ENCODE measurements around the gene DEAF1.

The DEAF1 gene

DNA sequence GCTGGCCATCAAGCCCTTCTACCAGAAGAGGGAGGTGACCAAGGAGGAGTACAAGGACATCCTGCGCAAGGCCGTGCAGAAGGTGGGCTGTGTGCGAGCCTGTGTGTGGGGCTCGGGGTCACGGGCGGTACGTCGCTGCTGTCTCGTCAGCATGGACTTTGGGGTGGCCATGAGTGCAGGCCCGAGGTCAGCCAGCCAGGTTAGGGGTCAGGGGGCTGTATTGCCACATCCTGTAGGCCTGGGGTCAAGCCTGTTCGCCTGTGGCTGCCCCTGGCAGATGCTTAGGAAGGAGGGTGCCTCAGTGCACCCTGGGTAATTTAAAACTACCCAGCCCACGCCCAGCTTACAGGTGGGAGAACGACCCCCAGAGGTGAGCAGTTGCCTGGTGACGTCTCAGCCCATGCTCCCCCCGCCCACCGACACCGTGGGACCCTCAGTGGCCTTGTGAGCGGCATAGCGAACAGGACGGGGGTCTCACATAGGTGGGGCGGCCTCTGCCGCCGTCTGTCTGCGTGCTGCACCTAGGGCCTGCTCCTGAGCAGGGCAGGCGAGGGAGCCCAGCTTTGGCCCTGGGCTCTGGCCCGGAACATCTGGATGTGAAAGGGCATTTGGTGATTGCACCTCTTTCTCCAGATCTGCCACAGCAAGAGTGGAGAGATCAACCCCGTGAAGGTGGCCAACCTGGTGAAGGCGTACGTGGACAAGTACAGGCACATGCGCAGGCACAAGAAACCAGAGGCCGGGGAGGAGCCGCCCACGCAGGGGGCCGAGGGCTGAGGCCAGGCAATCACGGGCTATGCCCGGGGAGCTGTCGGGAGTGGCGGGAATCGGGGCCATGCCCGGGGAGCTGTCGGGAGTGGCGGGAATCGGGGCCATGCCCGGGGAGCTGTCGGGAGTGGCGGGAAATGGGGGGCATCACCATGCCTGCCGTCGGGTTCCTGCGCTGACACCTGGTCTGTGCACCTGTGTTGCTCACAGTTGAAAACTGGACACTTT is 83.7 kb downstream of the DEAF1 start:
- DNase-seq (ENCODE audit: low read depth in 2 of 2): no peak

DNA sequence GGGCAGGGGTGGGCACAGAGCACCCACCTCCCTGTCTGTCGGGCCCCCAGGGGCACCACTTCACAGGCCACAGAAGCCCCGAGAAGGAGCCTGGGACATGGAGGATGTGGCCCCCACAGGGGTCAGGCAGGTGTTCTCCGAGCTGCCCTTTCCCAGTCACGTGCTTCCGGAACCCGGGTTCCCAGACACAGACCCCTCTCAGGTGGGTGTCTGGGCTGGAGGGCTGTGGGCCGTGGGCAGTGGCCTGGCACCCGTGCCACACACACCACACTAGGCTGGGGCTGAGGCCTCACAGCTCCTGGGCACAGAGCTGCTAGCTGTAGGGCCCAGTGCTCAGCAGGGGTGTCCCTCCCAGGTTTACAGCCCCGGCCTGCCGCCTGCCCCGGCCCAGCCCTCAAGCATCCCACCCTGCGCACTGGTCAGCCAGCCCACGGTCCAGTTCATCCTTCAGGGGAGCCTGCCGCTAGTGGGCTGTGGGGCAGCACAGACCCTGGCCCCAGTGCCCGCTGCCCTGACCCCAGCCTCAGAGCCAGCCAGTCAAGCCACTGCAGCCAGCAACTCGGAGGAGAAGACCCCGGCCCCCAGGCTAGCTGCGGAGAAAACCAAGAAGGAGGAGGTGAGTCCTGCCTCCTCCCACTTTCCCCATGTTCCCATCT is 84.7 kb downstream of the DEAF1 start:
- DNase-seq (ENCODE audit: low read depth in 2 of 2): no peak

DNA sequence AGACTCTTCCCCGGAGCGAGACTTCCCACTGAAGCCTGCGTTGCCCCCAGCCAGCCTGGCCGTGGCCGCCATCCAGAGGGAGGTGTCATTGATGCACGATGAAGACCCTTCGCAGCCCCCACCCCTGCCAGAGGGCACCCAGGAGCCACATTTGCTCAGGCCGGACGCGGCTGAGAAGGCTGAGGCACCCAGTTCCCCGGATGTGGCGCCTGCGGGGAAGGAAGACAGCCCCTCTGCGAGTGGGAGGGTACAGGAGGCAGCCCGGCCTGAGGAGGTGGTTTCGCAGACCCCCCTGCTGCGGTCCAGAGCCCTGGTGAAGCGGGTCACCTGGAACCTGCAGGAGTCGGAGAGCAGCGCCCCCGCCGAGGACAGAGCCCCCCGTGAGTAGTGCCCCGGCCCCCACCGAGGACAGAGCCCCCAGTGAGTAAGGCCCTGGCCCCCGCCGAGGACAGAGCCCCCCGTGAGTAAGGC is 85.6 kb downstream of the DEAF1 start:
- no peak for DNase-seq (ENCODE audit: low read depth in 2 of 2)

DNA sequence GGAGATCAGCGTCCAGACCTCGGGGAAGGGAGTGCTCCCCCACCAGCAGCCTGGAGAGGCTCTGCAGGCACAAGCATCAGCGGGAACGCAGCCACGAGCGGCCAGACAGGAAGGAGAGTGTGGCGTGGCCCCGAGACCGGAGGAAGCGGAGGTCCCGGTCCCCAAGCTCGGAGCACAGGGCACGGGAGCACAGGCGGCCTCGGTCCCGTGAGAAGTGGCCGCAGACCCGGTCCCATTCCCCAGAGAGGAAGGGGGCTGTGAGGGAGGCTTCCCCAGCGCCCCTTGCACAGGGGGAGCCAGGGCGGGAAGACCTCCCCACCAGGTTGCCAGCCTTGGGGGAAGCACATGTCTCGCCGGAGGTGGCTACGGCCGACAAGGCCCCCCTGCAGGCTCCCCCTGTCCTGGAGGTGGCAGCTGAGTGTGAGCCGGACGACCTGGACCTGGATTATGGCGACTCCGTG is 86.2 kb downstream of the DEAF1 start:
- DNase-seq (ENCODE audit: low read depth in 2 of 2): no peak

DNA sequence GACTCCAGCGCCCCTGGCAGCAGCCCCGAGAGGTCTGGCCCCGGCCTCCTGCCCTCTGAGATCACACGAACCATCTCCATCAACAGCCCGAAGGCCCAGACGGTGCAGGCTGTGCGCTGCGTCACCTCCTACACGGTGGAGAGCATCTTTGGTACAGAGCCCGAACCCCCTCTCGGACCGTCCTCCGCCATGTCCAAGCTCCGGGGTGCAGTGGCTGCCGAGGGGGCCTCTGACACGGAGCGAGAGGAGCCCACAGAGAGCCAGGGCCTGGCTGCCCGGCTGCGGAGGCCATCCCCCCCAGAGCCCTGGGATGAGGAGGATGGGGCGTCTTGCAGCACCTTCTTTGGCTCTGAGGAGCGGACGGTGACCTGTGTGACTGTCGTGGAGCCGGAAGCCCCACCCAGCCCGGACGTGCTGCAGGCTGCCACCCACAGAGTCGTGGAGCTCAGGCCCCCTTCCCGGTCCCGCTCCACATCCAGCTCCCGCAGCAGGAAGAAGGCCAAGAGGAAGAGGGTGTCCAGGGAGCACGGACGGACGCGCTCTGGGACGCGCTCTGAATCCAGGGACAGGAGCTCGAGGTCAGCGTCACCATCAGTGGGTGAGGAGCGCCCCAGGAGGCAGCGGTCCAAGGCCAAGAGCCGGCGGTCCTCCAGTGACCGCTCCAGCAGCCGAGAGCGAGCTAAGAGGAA is 86.9 kb downstream of the DEAF1 start:
- DNase-seq (ENCODE audit: low read depth in 2 of 2): no peak

DNA sequence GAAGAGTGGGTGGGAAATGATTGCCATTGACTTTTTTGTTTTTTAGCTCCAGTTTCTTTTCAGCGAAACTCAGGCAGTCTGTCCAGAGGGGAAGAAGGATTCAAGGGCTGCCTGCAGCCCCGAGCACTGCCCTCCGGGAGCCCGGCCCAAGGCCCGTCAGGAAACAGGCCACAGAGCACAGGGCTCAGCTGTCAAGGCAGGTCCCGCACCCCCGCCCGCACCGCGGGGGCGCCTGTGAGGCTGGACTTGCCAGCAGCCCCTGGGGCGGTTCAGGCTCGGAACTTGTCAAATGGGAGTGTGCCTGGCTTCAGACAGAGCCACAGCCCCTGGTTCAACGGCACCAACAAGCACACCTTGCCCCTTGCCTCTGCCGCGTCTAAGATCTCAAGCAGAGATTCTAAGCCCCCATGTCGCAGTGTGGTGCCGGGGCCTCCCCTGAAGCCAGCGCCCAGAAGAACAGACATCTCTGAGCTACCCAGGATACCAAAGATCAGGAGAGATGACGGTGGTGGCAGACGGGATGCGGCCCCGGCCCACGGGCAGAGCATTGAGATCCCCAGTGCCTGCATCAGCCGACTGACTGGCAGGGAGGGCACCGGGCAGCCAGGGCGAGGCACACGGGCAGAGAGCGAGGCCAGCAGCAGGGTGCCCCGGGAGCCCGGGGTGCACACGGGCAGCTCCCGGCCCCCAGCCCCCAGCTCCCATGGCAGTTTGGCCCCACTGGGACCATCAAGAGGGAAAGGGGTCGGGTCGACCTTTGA is 87.8 kb downstream of the DEAF1 start:
- no peak for DNase-seq (ENCODE audit: low read depth in 2 of 2)

DNA sequence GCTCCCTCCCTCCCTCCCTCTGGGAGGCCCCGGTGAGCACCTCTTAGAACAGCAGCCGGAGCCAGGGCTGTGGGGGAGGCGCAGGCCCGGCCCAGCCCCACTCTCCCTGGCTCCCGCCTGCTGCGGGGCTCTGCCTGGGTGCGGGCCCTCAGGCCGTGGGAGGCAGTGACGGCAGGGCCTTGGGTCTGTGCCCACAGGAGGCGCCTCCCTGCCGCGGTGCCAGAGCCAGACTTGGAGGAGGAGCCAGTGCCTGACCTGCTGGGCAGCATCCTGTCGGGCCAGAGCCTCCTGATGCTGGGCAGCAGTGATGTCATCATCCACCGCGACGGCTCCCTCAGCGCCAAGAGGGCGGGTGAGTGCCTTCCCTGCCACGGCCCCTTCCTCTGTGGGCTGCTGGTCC is 88.8 kb downstream of the DEAF1 start:
- DNase-seq (ENCODE audit: low read depth in 2 of 2): no peak

DNA sequence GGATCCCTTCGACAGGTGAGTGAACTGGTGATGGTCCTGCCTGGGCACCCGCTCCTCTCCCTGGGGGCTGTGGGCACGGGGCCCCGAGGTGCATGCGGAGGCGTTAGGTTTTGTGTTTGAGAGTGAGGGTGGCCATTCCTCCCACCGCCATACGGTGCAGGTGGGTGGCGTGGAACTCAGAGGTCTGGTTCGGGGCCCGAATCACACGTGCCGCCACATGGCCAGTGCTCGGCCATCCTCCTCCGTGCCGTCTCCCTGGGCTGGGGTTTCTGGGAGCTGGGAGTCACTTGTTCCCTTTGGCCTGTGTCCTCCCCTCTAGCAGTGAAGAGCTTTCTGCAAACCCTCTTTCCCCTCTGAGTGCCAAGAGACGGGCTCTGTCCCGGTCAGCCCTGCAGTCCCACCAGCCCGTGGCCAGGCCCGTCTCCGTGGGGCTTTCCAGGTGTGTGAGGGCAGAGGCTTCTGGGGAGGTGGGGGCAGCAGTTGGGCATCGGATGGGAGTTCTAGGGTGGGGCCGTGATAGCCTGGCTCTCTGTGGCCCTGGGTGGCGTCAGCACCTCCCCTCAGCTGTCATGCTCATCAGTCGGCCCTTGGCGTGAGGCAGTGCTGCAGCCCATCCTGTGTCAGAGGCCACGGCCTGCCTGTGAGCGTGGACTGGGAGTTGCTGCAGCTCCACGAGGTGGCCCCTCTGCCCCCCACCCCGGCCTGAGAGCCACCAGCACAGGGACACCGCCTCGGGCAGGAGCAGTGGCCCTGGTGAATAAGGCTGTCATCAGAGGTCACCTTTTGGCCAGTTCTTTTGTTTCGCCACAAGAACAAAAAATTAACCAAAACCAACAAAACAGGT is 89.5 kb downstream of the DEAF1 start:
- DNase-seq (ENCODE audit: low read depth in 2 of 2): no peak

DNA sequence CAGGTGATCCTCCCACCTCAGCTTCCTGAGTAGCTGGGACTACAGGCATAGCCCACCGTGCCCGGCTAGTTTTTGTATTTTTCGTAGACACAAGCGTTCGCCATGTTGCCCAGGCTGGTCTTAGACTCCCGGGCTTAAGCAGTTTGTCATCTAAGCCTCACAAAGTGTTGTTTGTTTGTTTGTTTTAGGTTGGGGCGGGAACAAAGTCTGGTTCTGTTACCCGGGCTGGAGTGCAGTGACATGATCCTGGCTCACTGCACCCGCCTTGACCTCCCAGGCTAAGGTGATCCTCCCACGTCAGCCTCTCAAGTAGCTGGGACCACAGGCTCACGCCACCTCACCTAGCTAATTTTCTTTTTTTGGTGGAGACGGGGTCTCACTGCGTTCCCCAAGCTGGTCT is 91.9 kb downstream of the DEAF1 start:
- DNase-seq (ENCODE audit: low read depth in 2 of 2): no peak

DNA sequence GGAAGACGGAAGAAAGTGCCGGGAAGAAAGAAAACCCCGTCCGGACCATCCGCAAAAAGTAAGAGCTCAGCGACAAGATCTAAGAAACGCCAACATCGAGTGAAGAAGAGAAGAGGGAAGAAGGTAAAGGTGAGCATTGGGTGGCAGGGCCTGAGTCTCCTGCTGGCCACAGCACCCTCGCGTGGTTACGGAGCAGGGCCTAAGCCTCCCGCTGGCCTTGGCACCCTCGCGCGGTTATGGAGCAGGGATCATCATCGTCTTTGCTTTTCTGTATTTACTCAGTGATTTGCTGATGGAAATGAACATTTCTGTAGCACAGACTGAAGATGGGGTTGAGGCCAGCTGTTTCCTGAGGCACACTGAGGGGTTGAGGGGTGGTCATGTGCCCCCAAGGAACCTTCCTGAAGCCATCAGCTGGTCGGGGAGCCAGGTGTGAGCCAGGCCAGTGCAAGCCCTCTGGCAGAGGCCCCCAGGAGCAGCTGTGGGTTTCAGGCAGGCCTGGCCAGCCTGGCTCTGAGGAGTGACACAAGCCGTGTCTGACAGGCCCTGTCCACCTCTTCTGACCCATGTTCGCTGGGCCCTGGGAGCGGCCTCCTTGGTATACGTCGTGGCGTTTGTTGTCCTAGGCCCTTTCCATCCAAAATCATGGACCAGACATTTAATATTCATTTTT is 93.3 kb downstream of the DEAF1 start:
- DNase-seq (ENCODE audit: low read depth in 2 of 2): no peak

DNA sequence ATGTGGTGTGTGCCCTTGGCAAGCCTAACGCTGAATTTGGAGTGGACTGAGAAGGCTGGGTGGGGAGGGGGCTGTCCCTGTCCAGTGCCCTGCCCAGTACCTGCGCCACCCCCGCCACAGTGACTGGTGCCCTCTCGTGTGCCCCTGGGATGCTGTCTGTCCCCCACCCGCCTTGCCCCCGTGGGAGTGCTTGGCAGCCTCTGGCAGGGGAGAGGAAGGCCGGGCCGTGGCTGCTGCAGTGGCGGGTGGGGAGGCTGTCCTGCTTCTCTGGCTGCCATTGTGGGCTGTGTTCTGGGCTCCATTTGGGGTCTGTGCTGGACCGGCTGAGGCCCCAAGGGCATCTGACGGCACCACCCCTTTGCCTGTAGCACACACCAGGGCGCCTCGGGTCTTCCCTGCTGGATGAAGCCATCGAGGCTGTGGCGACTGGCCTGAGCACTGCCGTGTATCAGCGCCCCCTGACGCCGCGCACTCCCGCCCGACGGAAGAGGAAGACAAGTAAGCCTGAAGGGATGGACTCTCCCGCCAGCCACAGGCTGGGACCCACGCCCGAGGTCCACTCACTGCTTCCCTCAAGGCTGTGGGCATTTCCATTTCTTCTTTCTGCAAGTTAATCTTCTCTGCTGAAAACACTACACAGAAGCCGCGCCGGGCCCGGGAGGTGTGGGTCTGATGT is 96.9 kb downstream of the DEAF1 start:
- DNase-seq (ENCODE audit: low read depth in 2 of 2): no peak

DNA sequence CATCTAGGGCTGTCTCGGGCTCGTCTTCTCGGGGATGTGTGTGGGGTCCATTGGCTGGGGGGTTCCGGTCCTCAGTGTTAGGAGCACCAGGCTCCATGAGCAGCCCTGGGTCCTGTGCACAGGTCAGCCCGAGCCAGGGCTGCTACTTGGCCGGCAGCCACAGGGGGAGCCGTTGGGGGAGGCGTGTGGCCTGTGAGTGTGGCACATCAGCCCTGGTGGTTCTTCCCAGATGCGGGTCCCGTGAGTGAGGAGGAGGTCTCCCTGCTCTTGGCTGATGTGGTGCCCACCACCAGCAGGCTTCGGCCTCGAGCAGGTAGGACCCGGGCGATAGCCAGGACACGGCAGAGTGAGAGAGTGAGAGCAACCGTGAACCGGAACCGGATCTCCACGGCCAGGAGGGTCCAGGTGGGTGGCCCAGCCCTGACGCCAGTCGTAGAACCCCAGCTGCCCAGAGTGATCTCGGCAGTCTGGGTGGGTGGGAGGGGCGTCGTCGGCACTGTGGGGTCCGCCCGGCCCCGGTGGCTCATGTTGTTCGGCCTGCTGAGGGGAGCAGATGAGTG is 97.8 kb downstream of the DEAF1 start:
- no peak for DNase-seq (ENCODE audit: low read depth in 2 of 2)

DNA sequence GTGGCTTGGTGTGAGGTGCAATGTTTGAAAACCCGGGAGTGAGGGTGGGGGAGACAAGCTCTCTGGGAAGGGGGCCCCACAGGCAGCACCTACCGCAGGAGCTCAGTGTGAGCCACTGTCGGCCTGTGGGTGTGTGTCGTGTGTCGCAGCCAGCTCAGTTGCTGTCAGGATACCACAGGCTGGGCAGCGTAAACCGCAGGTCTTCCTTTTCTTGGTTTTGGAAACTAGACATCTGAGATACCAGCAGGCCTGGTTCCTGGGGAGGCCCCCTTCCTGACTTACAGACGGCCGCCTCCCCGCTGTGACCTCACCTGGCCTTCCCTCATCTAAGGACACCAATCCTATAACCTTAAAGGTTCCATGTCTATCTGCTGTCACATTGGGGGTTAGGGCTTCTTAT is 98.6 kb downstream of the DEAF1 start:
- DNase-seq (ENCODE audit: low read depth in 2 of 2): no peak

DNA sequence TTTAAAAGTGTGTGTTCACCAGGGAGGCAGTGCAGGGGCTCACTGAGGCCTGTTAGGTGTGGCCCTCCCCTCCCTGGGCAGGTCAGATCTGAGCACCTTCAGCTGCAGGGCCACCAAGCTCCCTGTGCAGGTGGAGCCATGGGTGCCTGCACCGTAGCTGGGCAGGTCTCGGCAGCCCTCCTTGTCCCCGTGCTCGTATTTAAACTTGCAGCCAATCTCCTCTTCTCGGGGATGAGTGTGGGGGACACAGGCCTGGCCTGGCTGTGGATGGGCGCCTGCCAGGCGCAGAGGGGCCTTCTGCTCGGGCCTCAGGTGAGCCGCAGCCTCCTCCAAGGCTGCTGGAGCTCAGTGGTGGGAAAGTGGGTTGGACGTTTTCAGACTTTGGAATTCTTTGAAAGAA is 99.6 kb downstream of the DEAF1 start:
- DNase-seq (ENCODE audit: low read depth in 2 of 2): no peak

All from stimulated activated CD8-positive, alpha-beta memory T cell treated with anti-CD3 and anti-CD28 coated beads, Interleukin-15, amount 100 ng/mL, for 4 hours (primary cell).